Left ventricle myocardium superior (tissue), 1 donor: Measurements from ENCODE around the gene THRB. TPM values are rescaled to one million over a fixed set of nuclear protein-coding genes. Genes with fewer than 3 reads are reported as not detected.

Experiments used
- ATAC-seq: fragments of 200-7000 bp; cut with Tn5 transposase; one replicate; pipeline ENCODE4 v1.9.1; 2020; ENCODE audit warnings: mild to moderate bottlenecking, moderate library complexity
- DNase-seq: peaks from one replicate; pipeline ENCODE4 v3.0.0-alpha.2; 2020
- intact Hi-C: fragments of 100-400 bp; cut with micrococcal nuclease; formaldehyde crosslinking; loops from one replicate; pipeline ENCODE4 v1.11.0; 2022
- total RNA-seq: library from RNA; stranded (reverse); fragmentation: NEBNext Ultra II Directional; extraction: Animal tissue kit (Norgen Biotek cat#: 25700); gene quantifications from one replicate; pipeline ENCODE4 v1.2.1, GENCODE V29; 2021
- donor health status: DM: no; HTN: yes; CAD: no; lungs with severe emphysema.

THRB gene
- total RNA-seq, 1 donor from 2014 or later: 23.1 TPM

GRCh38 chr3:24229468-24230221 is 265.0 kb downstream of the THRB start:
- DNase-seq (no peak), ATAC-seq (no peak)
- intact Hi-C loops: no loop called here

GRCh38 chr3:24227635-24228034 is 267.0 kb downstream of the THRB start:
- no peak for DNase-seq
- intact Hi-C loops: no loop called here
- ATAC-seq: no peak

GRCh38 chr3:24226397-24226796 is 268.3 kb downstream of the THRB start:
- DNase-seq (no peak), ATAC-seq (peak; percentile 41)
- intact Hi-C loops: no loop called here

- intact Hi-C loops: no loop called here
- peak; percentile 25 for ATAC-seq
- DNase-seq: no peak
Observed at GRCh38 chr3:24225385-24225950, 269.2 kb downstream of the THRB start.

- DNase-seq (no peak), ATAC-seq (no peak)
- intact Hi-C loops: no loop called here
Observed at GRCh38 chr3:24224666-24225384, 269.8 kb downstream of the THRB start.

GRCh38 chr3:24222165-24222805 is 272.4 kb downstream of the THRB start:
- DNase-seq (no peak), ATAC-seq (no peak)
- intact Hi-C loops: no loop called here

GRCh38 chr3:24220859-24221657 is 273.6 kb downstream of the THRB start:
- intact Hi-C loops: no loop called here
- ATAC-seq: peak; percentile 87
- no peak for DNase-seq

GRCh38 chr3:24215502-24215901 is 279.1 kb downstream of the THRB start:
- ATAC-seq: no peak
- DNase-seq: no peak

GRCh38 chr3:24211381-24211780 is 283.3 kb downstream of the THRB start:
- intact Hi-C loops: no loop called here
- ATAC-seq: no peak
- DNase-seq: no peak

More at GRCh38 chr3:24215502-24215901, 279.1 kb downstream of the THRB start:
- intact Hi-C loops: no loop called here

- ATAC-seq (no peak), DNase-seq (no peak)
- intact Hi-C loops: no loop called here
Observed at GRCh38 chr3:24202071-24202470, 292.6 kb downstream of the THRB start.

- DNase-seq (no peak), ATAC-seq (no peak)
- intact Hi-C loops: no loop called here
Observed at GRCh38 chr3:24201301-24201700, 293.3 kb downstream of the THRB start.

- ATAC-seq: no peak
- intact Hi-C loops: no loop called here
- no peak for DNase-seq
Observed at GRCh38 chr3:24199775-24200247, 294.8 kb downstream of the THRB start.

GRCh38 chr3:24199300-24199699 is 295.4 kb downstream of the THRB start:
- ATAC-seq (no peak), DNase-seq (no peak)
- intact Hi-C loops: no loop called here

GRCh38 chr3:24198728-24199127 is 295.9 kb downstream of the THRB start:
- ATAC-seq (no peak), DNase-seq (no peak)
- intact Hi-C loops: no loop called here

- intact Hi-C loops: no loop called here
- peak; percentile 26 for ATAC-seq
- DNase-seq: no peak
Observed at GRCh38 chr3:24197809-24198208, 296.8 kb downstream of the THRB start.

- intact Hi-C loops: no loop called here
- DNase-seq: no peak
- no peak for ATAC-seq
Observed at GRCh38 chr3:24196526-24196925, 298.1 kb downstream of the THRB start.

- DNase-seq: no peak
- ATAC-seq: no peak
- intact Hi-C loops: no loop called here
Observed at GRCh38 chr3:24195504-24196230, 299.0 kb downstream of the THRB start.

- ATAC-seq (no peak), DNase-seq (no peak)
- intact Hi-C loops: no loop called here
Observed at GRCh38 chr3:24192469-24193056, 302.1 kb downstream of the THRB start.
